ENCODE results near the gene PPFIBP2. TPM values are rescaled to one million over a fixed set of nuclear protein-coding genes. Genes with fewer than 3 reads are reported as not detected.

The PPFIBP2 gene
- total RNA-seq, 3 donors from 2014 or later = 2.6 to 5.4 (median 3.5) TPM

DNA sequence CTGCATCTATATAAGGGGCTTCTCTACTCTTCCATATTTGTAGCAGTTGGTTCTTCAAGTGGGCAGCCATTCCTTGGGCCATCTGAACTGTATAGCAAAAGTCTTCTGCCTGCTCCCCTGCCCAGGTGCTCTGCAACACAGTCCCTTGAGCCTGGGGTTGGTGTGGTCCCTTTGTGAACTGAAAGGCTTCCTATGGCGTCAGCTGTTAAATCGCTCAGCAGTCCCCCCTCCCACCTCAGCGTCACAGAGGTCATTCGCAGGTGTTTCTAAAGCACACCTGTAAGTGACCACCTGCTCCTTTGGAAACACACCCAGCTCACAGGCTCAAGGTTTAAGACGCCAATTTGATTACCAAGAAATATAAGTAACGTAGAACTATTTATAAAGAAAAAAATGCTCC is 122.6 kb downstream of the PPFIBP2 start:
- DNase-seq = no peak
- ATAC-seq = no peak
- Mint-ChIP-seq H3K4me1 (ENCODE audit: low read depth) (no peaks in the 10 kb centered on the region), H3K36me3 (ENCODE audit: insufficient read depth) (peaks cover 24% of the 10 kb centered on the region), H3K9me3 (no peaks in the 10 kb centered on the region), H3K4me3 (no peak overlapping the region), H3K27me3 (ENCODE audit: low read depth) (no peaks in the 10 kb centered on the region)

DNA sequence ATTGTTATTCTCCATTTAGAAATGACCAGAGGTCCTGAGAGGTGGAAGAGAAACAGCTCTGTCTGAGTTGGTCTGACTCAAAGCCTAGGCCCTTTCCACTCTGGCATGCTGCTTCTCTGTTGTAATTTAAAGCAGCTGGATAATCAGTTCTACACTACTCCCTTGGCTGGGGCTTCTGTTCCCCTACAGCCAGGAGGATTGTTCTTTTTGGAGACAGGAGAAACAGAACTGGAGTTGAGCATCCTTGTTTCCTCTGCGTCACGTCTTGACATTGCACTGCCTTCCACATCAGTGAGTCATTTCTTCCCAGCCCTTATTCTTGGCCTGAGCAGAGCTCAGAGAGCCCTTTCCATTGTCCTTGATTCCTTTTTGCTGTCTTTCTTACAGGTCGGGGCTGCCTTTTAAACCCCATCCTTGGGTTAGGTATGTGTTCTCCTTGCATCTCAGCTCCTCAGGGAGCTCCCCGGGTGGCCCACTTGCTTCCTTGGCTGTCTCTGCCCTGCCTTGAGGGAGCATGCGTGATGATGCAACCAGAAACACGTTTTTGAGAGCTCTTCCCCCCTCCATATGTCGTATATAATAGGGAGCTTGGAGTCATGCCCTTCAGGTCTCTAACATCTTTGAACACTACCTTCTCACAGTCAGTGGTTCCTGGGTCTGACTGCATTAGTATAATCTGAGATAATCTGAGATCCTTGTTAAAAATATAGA is 123.8 kb downstream of the PPFIBP2 start:
- Mint-ChIP-seq H3K4me3 (no peak overlapping the region), H3K4me1 (ENCODE audit: low read depth) (no peaks in the 10 kb centered on the region), H3K9me3 (no peaks in the 10 kb centered on the region), H3K27me3 (ENCODE audit: low read depth) (no peaks in the 10 kb centered on the region), H3K36me3 (ENCODE audit: insufficient read depth) (peaks cover 27% of the 10 kb centered on the region)
- DNase-seq (no peak), ATAC-seq (no peak)

DNA sequence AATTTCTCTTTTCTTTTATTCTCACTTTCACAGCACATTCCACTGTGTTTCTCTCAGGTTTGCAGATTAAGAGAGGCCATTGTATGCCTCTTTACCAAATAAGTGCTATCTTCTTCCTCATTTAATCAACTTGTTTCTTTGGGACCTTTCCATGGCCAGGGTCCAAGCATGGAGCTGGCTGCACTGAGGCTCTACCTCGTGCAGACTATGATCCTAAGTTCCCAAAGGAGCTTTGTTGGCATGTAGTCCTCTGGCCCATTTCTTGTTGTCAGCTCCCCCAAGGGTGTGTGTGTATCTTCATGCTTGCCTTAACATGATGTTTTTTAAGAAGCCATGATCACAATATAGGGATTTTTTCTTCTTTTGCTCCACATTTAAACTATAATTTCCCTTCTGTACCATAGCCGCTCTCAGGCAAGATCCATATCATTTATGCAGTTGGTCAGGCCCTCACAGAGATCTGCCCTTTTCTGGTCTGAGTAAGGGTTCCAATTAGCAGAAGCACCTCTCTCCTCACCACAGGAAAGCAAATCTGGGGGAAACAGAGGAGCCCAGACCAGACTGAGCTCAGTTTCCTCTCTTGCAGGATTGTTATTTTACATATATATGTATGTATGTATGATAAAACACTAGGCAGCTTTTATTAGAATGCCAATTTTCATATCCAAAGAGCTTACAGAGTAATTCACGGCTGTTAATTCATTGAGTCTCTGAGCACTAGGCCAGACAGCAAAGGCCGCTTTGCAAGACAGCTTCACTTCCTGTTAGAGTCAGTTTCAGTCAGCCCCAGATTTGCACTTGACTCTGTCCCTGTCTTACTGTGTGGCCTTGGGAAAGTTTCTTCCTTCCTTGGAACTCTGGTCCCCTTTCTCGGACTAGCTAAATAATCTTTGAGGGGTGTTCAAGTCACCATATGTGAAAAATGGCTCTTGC is 125.2 kb downstream of the PPFIBP2 start:
- Mint-ChIP-seq H3K9me3 (no peaks in the 10 kb centered on the region), H3K4me3 (no peak overlapping the region), H3K27me3 (ENCODE audit: low read depth) (no peaks in the 10 kb centered on the region), H3K36me3 (ENCODE audit: insufficient read depth) (peaks cover 30% of the 10 kb centered on the region), H3K4me1 (ENCODE audit: low read depth) (no peaks in the 10 kb centered on the region)
- DNase-seq = no peak
- no peak for ATAC-seq

DNA sequence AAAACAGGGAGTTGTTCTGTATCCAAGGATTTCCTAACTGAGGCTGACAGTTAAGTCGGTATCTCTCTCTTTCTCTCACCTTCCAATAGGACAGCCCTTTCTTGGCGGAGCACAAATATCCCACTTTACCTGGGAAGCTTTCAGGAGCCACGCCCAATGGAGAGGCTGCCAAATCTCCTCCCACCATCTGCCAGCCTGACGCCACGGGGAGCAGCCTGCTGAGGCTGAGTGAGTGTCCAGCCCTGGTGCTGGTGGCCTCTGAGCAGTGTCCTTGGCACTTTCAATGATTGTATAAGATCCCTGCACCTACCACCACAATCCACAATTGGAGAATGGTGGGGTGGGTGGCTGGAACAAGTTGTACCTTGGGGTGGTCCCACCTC is 125.8 kb downstream of the PPFIBP2 start:
- H3K9me3 Mint-ChIP-seq = no peaks in the 10 kb centered on the region
- peaks cover 28% of the 10 kb centered on the region for H3K36me3 Mint-ChIP-seq (ENCODE audit: insufficient read depth)
- no peak overlapping the region for H3K4me3 Mint-ChIP-seq
- DNase-seq = no peak
- H3K4me1 Mint-ChIP-seq (ENCODE audit: low read depth) = no peaks in the 10 kb centered on the region
- no peaks in the 10 kb centered on the region for H3K27me3 Mint-ChIP-seq (ENCODE audit: low read depth)
- no peak for ATAC-seq

GRCh38 chr11:7640816-7641215 is 127.0 kb downstream of the PPFIBP2 start:
- no peak for DNase-seq
- no peaks in the 10 kb centered on the region for H3K27me3 Mint-ChIP-seq (ENCODE audit: low read depth)
- ATAC-seq = no peak
- no peaks in the 10 kb centered on the region for H3K9me3 Mint-ChIP-seq
- peaks cover 26% of the 10 kb centered on the region for H3K36me3 Mint-ChIP-seq (ENCODE audit: insufficient read depth)
- no peaks in the 10 kb centered on the region for H3K4me1 Mint-ChIP-seq (ENCODE audit: low read depth)
- no peak overlapping the region for H3K4me3 Mint-ChIP-seq

- Mint-ChIP-seq H3K27me3 (ENCODE audit: low read depth) (no peaks in the 10 kb centered on the region), H3K4me1 (ENCODE audit: low read depth) (no peaks in the 10 kb centered on the region), H3K4me3 (no peak overlapping the region), H3K36me3 (ENCODE audit: insufficient read depth) (peaks cover 19% of the 10 kb centered on the region), H3K9me3 (no peaks in the 10 kb centered on the region)
- DNase-seq = no peak
- ATAC-seq = no peak
These were observed 128.9 kb downstream of the PPFIBP2 start for GRCh38 chr11:7642747-7643146.

DNA sequence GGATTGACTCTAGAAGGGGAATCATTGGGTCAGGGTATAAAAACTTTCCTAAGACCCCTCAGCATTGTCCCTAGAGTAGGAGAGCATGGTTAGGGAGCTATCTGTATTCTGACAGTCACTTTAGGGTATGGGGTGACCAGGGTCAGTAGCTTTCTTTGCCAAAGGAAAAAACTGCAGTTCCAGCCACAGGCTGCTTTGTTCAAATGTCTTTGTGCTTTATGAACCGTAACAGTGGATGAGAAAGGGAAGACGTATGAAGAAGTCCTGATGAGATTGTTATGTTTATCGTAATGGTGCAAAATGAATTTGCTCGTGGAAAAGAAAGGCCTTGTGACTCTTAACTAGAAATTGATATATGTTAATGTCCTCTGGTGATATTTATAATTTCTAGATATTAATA is 129.5 kb downstream of the PPFIBP2 start:
- no peaks in the 10 kb centered on the region for H3K9me3 Mint-ChIP-seq
- no peaks in the 10 kb centered on the region for H3K4me1 Mint-ChIP-seq (ENCODE audit: low read depth)
- H3K4me3 Mint-ChIP-seq = no peak overlapping the region

GRCh38 chr11:7645206-7645605 is 131.4 kb downstream of the PPFIBP2 start:
- ATAC-seq = no peak
- peaks cover 23% of the 10 kb centered on the region for H3K36me3 Mint-ChIP-seq (ENCODE audit: insufficient read depth)
- no peak for DNase-seq
- no peaks in the 10 kb centered on the region for H3K27me3 Mint-ChIP-seq (ENCODE audit: low read depth)
- H3K4me3 Mint-ChIP-seq = no peak overlapping the region
- H3K9me3 Mint-ChIP-seq = no peaks in the 10 kb centered on the region
- no peaks in the 10 kb centered on the region for H3K4me1 Mint-ChIP-seq (ENCODE audit: low read depth)

More for the DNA sequence above, 129.5 kb downstream of the PPFIBP2 start:
- peaks cover 19% of the 10 kb centered on the region for H3K36me3 Mint-ChIP-seq (ENCODE audit: insufficient read depth)
- ATAC-seq (no peak), DNase-seq (no peak)
- H3K27me3 Mint-ChIP-seq (ENCODE audit: low read depth) = no peaks in the 10 kb centered on the region

DNA sequence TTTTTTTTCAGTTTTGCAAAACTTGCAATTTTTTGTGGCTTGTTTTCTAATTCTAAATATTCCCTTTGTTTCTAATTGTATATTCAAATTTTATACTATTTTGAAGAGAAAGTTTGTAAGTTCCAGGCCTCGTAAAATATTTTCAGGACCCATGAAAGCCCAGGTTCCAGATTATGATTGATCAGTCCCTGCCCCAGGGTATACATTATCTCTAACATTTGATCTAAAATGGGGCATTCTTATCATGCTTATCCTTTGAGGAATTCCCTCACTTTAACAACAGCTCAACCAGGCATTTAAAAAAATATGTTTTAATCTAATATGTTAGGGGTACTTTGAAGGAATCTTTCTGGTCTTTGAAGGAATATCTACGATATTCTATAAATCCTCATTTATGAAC is 133.1 kb downstream of the PPFIBP2 start:
- peaks cover 22% of the 10 kb centered on the region for H3K36me3 Mint-ChIP-seq (ENCODE audit: insufficient read depth)
- H3K4me1 Mint-ChIP-seq (ENCODE audit: low read depth) = no peaks in the 10 kb centered on the region
- no peak for ATAC-seq
- no peak for DNase-seq
- H3K27me3 Mint-ChIP-seq (ENCODE audit: low read depth) = no peaks in the 10 kb centered on the region
- H3K4me3 Mint-ChIP-seq = no peak overlapping the region
- no peaks in the 10 kb centered on the region for H3K9me3 Mint-ChIP-seq

- no peak for ATAC-seq
- peaks cover 17% of the 10 kb centered on the region for H3K36me3 Mint-ChIP-seq (ENCODE audit: insufficient read depth)
- DNase-seq = no peak
These were observed 134.5 kb downstream of the PPFIBP2 start for GRCh38 chr11:7648264-7648663.

GRCh38 chr11:7651140-7651551 is 137.3 kb downstream of the PPFIBP2 start:
- no peaks in the 10 kb centered on the region for H3K9me3 Mint-ChIP-seq
- ATAC-seq (no peak), DNase-seq (no peak)
- no peaks in the 10 kb centered on the region for H3K27me3 Mint-ChIP-seq (ENCODE audit: low read depth)
- no peak overlapping the region for H3K4me3 Mint-ChIP-seq
- H3K36me3 Mint-ChIP-seq (ENCODE audit: insufficient read depth) = peaks cover 16% of the 10 kb centered on the region
- no peaks in the 10 kb centered on the region for H3K4me1 Mint-ChIP-seq (ENCODE audit: low read depth)

More at GRCh38 chr11:7648264-7648663, 134.5 kb downstream of the PPFIBP2 start:
- H3K9me3 Mint-ChIP-seq = no peaks in the 10 kb centered on the region
- H3K27me3 Mint-ChIP-seq (ENCODE audit: low read depth) = no peaks in the 10 kb centered on the region
- H3K4me3 Mint-ChIP-seq = no peak overlapping the region
- no peaks in the 10 kb centered on the region for H3K4me1 Mint-ChIP-seq (ENCODE audit: low read depth)

GRCh38 chr11:7651700-7652099 is 137.9 kb downstream of the PPFIBP2 start:
- Mint-ChIP-seq H3K27me3 (ENCODE audit: low read depth) (no peaks in the 10 kb centered on the region), H3K4me1 (ENCODE audit: low read depth) (no peaks in the 10 kb centered on the region), H3K36me3 (ENCODE audit: insufficient read depth) (peaks cover 16% of the 10 kb centered on the region), H3K9me3 (no peaks in the 10 kb centered on the region), H3K4me3 (no peak overlapping the region)
- DNase-seq = no peak
- ATAC-seq = no peak

DNA sequence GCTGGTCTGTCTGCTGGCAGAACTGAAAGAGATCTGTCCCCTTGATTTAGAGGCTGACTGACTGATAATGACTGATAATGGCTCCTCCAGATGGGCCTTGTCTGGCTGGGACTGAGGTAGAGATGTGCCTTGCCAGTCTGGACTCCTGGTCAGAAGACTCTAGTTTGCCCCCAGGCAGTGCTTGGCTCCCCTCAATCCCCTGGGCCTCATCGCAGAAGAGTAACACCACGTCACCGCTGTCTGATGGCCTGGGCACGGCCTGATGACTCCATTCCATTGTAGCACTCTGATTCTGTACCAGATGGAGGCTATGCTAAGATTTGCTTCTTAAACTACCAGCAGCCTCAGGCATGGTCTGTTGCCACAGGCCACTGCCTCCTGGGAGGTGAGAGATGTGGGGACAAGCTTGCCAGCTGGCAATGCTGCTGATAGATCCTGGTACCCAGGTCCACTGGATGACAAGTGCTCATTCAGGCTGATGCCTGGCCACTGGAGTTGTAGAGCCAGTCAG is 140.5 kb downstream of the PPFIBP2 start:
- Mint-ChIP-seq H3K9me3 (no peaks in the 10 kb centered on the region), H3K4me1 (ENCODE audit: low read depth) (no peaks in the 10 kb centered on the region), H3K4me3 (no peak overlapping the region), H3K27me3 (ENCODE audit: low read depth) (no peaks in the 10 kb centered on the region), H3K36me3 (ENCODE audit: insufficient read depth) (peaks cover 15% of the 10 kb centered on the region)
- no peak for ATAC-seq
- no peak for DNase-seq

- H3K4me1 Mint-ChIP-seq (ENCODE audit: low read depth) = no peaks in the 10 kb centered on the region
- no peak for ATAC-seq
These were observed 141.7 kb downstream of the PPFIBP2 start for GRCh38 chr11:7655253-7656217.

More at GRCh38 chr11:7655253-7656217, 141.7 kb downstream of the PPFIBP2 start:
- Mint-ChIP-seq H3K4me3 (no peak overlapping the region), H3K36me3 (ENCODE audit: insufficient read depth) (peaks cover 14% of the 10 kb centered on the region), H3K9me3 (no peaks in the 10 kb centered on the region), H3K27me3 (ENCODE audit: low read depth) (no peaks in the 10 kb centered on the region)
- DNase-seq = no peak

All from activated T-cell treated with anti-CD3 and anti-CD28 coated beads, Interleukin-2, amount 50 U/mL, for 4 hours (primary cell).